ENCODE data around the gene LTK.
A peak's percentile ranks its signal among the peaks of the same experiment; 100 is the strongest.

LTK gene

GRCh38 chr15:41545218-41545617 is 31.6 kb upstream of the LTK start:
- Histone ChIP-seq H3K4me2 (ENCODE audit: low read length) (no peak overlapping the region), H3F3A (ENCODE audit: control insufficient read depth, insufficient read depth) (no peaks in the 10 kb centered on the region), H3K36me3 (ENCODE audit: control insufficient read depth, low read length) (peaks cover 3% of the 10 kb centered on the region; the same call in 1 of the 2 replicates), H3K9me2 (replicated peaks; ENCODE audit: control insufficient read depth, low read length) (no peaks in the 10 kb centered on the region), H3K27ac (ENCODE audit: low read depth, low read length) (no peak overlapping the region), H3K4me3 (ENCODE audit: low read length) (no peak overlapping the region), H3K79me2 (ENCODE audit: control insufficient read depth, low read length) (peaks cover 25% of the 10 kb centered on the region), H3K9me3 (ENCODE audit: control insufficient read depth, insufficient read depth, low read length) (no peaks in the 10 kb centered on the region), H3K4me1 (ENCODE audit: control insufficient read depth, low read length) (peaks cover 12% of the 10 kb centered on the region), H4K20me1 (ENCODE audit: control insufficient read depth, insufficient read depth, low read depth, low read length) (no peaks in the 10 kb centered on the region), H3K27me3 (ENCODE audit: control insufficient read depth, low read length) (no peaks in the 10 kb centered on the region)
- no peak for TF ChIP-seq EZH2phosphoT487 (IDR thresholded peaks at IDR 0.05; ENCODE audit: borderline replicate concordance, low read length)
- TF ChIP-seq CTCF (IDR thresholded peaks at IDR 0.05; ENCODE audit: low read depth, low read length, poor library complexity, severe bottlenecking) = no peak

- Histone ChIP-seq H3K9me2 (replicated peaks; ENCODE audit: control insufficient read depth, low read length) (no peaks in the 10 kb centered on the region), H3F3A (ENCODE audit: control insufficient read depth, insufficient read depth) (no peaks in the 10 kb centered on the region), H3K4me1 (ENCODE audit: control insufficient read depth, low read length) (peaks cover 12% of the 10 kb centered on the region), H3K27ac (ENCODE audit: low read depth, low read length) (no peak overlapping the region), H4K20me1 (ENCODE audit: control insufficient read depth, insufficient read depth, low read depth, low read length) (no peaks in the 10 kb centered on the region), H3K4me3 (ENCODE audit: low read length) (peak overlapping the region; percentile 98), H3K36me3 (ENCODE audit: control insufficient read depth, low read length) (peaks cover 3% of the 10 kb centered on the region; the same call in 1 of the 2 replicates), H3K9me3 (ENCODE audit: control insufficient read depth, insufficient read depth, low read length) (no peaks in the 10 kb centered on the region), H3K27me3 (ENCODE audit: control insufficient read depth, low read length) (no peaks in the 10 kb centered on the region), H3K4me2 (ENCODE audit: low read length) (peak overlapping the region; percentile 68), H3K79me2 (ENCODE audit: control insufficient read depth, low read length) (peaks cover 25% of the 10 kb centered on the region)
- no peak for TF ChIP-seq EZH2phosphoT487 (IDR thresholded peaks at IDR 0.05; ENCODE audit: borderline replicate concordance, low read length)
- no peak for TF ChIP-seq CTCF (IDR thresholded peaks at IDR 0.05; ENCODE audit: low read depth, low read length, poor library complexity, severe bottlenecking)
These were observed 31.0 kb upstream of the LTK start for GRCh38 chr15:41544650-41545015.

GRCh38 chr15:41543521-41543870 is 29.9 kb upstream of the LTK start:
- H3K4me3 ChIP-seq (ENCODE audit: low read length) = peak overlapping the region; percentile 98
- H3K79me2 ChIP-seq (ENCODE audit: control insufficient read depth, low read length) = peaks cover 25% of the 10 kb centered on the region
- no peaks in the 10 kb centered on the region for H3K9me3 ChIP-seq (ENCODE audit: control insufficient read depth, insufficient read depth, low read length)
- H3K27me3 ChIP-seq (ENCODE audit: control insufficient read depth, low read length) = no peaks in the 10 kb centered on the region
- peaks cover 12% of the 10 kb centered on the region for H3K4me1 ChIP-seq (ENCODE audit: control insufficient read depth, low read length)
- no peaks in the 10 kb centered on the region for H4K20me1 ChIP-seq (ENCODE audit: control insufficient read depth, insufficient read depth, low read depth, low read length)
- H3K9me2 ChIP-seq (replicated peaks; ENCODE audit: control insufficient read depth, low read length) = no peaks in the 10 kb centered on the region
- peaks cover 3% of the 10 kb centered on the region; the same call in 1 of the 2 replicates for H3K36me3 ChIP-seq (ENCODE audit: control insufficient read depth, low read length)
- TF ChIP-seq CTCF (IDR thresholded peaks at IDR 0.05; ENCODE audit: low read depth, low read length, poor library complexity, severe bottlenecking) (no peak), EZH2phosphoT487 (IDR thresholded peaks at IDR 0.05; ENCODE audit: borderline replicate concordance, low read length) (no peak)
- H3K4me2 ChIP-seq (ENCODE audit: low read length) = peak overlapping the region; percentile 68
- H3K27ac ChIP-seq (ENCODE audit: low read depth, low read length) = no peak overlapping the region
- H3F3A ChIP-seq (ENCODE audit: control insufficient read depth, insufficient read depth) = no peaks in the 10 kb centered on the region

- no peak overlapping the region for H3K4me3 ChIP-seq (ENCODE audit: low read length)
- H3K4me1 ChIP-seq (ENCODE audit: control insufficient read depth, low read length) = peaks cover 6% of the 10 kb centered on the region
- H3F3A ChIP-seq (ENCODE audit: control insufficient read depth, insufficient read depth) = no peaks in the 10 kb centered on the region
- no peaks in the 10 kb centered on the region for H3K9me3 ChIP-seq (ENCODE audit: control insufficient read depth, insufficient read depth, low read length)
- peaks cover 38% of the 10 kb centered on the region for H3K36me3 ChIP-seq (ENCODE audit: control insufficient read depth, low read length)
- no peak overlapping the region for H3K4me2 ChIP-seq (ENCODE audit: low read length)
- no peak for TF ChIP-seq EZH2phosphoT487 (IDR thresholded peaks at IDR 0.05; ENCODE audit: borderline replicate concordance, low read length)
- no peak for TF ChIP-seq CTCF (IDR thresholded peaks at IDR 0.05; ENCODE audit: low read depth, low read length, poor library complexity, severe bottlenecking)
- H3K27ac ChIP-seq (ENCODE audit: low read depth, low read length) = no peak overlapping the region
- peaks cover 3% of the 10 kb centered on the region for H3K79me2 ChIP-seq (ENCODE audit: control insufficient read depth, low read length)
- H3K9me2 ChIP-seq (replicated peaks; ENCODE audit: control insufficient read depth, low read length) = no peaks in the 10 kb centered on the region
- no peaks in the 10 kb centered on the region for H4K20me1 ChIP-seq (ENCODE audit: control insufficient read depth, insufficient read depth, low read depth, low read length)
- no peaks in the 10 kb centered on the region for H3K27me3 ChIP-seq (ENCODE audit: control insufficient read depth, low read length)
These were observed 23.2 kb upstream of the LTK start for GRCh38 chr15:41536866-41537265.
